Measurements from ENCODE around the gene RAP1GAP2.
"Not testable (repeated sequence)": the region's sequence is repeated elsewhere in the genome, so short reads cannot be mapped to it uniquely, and the experiment has no call there.

- TF ChIP-seq CTCF (IDR thresholded peaks at IDR 0.05 in 8 of 11, conservative IDR thresholded peaks at IDR 0.05 in 3 of 11); POLR2A (IDR thresholded peaks at IDR 0.05): not testable (repeated sequence)
Measured at GRCh38 chr17:2890778-2891177, 94.5 kb downstream of the RAP1GAP2 start.

Measured in spleen (tissue), 7 donors.